Ecto neural progenitor cell (in vitro differentiated cells): Measurements from ENCODE around the gene MYBPHL.

ENCODE experiments used
- DNase-seq: peaks from one replicate; pipeline ENCODE4 v3.0.0-alpha.2; 2018; ENCODE audit warnings: low spot score

Gene MYBPHL

GRCh38 chr1:109279615-109280278, 27.1 kb downstream of the MYBPHL start:
- no peak for DNase-seq

DNA sequence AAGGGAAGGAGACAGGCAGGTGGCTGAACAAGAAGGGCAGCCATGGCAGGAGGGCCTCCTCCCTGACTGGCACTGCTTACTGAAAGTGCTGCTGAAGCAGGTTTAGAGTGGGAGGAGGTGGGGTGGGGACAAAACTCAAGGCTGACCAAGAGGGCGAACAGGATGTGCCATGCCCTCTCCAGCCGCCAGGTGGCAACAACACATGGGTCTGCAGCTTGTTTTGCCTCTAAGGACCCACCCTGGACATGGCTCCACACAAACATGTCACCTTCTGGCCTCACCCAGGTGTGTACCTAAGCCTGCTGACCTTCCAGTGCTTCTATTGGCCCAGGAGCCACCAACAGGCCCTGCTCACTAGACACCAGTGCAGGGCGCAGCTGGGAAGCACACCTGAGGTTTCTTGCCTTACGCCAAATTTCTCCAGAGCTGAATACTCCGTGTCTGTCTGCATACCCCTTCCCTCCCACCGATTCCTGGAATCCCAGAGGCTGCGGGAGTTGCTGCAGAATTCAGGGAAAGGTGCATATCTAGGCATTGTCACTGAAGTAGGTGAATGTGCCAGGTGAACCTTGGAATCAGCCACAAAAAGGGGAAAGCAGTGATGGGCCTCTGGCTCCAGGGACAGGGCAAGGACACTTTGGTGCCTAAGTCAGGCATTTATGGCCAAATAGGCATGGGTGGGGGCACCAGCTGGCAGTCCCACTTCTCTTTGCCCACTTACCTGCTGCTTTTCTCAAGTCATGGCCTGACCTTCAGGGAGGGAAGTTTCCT, 29.2 kb downstream of the MYBPHL start:
- DNase-seq = peak; percentile 86

DNA sequence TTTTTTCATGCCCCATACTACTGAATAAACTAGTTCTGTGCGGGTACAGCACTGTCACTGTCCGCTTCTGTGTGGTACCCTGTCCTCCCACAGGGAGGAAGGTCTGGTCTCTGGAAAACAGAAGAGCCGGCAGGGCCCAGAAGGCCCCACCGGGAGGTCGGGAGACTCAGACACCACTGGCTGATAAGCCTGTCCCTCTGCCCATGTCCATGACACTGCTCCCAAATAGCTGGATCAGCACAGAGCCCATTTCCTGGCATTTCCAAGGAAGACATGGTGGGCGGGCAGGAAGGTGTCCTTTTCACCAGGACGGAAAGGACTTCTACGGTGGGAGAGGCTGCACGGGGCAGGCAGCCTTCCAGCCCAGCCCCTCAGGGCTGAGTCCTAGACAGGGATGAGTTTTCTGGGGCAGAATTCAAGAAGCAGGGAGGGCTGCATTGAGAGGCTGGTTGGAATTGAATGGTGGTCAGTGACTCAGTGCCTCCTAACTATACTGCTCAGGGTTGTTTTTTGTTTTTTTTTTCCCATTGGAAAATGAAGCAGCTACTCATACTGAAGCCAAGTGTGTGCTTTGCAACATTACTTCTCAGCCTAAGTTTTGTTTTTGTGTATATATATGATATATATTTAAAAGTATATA, 31.0 kb downstream of the MYBPHL start:
- no peak for DNase-seq

GRCh38 chr1:109274533-109275476, 32.0 kb downstream of the MYBPHL start:
- peak; percentile 67 for DNase-seq

GRCh38 chr1:109273570-109274288, 33.1 kb downstream of the MYBPHL start:
- no peak for DNase-seq

GRCh38 chr1:109272831-109273547, 33.8 kb downstream of the MYBPHL start:
- no peak for DNase-seq

- no peak for DNase-seq
These were observed 34.6 kb downstream of the MYBPHL start for GRCh38 chr1:109272021-109272799.

DNA sequence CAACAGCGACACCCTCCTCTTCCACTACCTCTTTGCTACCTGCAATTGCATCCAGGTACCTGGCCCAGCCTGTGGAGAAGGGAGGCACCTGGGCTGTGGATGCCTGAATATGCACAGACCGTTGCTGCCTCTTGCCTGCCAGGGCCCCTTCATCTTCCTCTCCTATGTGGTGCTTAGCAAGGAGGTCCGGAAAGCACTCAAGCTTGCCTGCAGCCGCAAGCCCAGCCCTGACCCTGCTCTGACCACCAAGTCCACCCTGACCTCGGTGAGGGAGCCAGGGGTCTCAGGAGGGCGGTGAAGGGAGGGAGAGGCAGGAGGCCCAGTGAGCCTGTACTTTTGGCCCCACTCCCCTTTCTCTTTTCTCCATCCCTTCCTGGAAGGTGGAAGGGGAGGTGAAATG, 35.4 kb downstream of the MYBPHL start:
- DNase-seq = no peak

DNA sequence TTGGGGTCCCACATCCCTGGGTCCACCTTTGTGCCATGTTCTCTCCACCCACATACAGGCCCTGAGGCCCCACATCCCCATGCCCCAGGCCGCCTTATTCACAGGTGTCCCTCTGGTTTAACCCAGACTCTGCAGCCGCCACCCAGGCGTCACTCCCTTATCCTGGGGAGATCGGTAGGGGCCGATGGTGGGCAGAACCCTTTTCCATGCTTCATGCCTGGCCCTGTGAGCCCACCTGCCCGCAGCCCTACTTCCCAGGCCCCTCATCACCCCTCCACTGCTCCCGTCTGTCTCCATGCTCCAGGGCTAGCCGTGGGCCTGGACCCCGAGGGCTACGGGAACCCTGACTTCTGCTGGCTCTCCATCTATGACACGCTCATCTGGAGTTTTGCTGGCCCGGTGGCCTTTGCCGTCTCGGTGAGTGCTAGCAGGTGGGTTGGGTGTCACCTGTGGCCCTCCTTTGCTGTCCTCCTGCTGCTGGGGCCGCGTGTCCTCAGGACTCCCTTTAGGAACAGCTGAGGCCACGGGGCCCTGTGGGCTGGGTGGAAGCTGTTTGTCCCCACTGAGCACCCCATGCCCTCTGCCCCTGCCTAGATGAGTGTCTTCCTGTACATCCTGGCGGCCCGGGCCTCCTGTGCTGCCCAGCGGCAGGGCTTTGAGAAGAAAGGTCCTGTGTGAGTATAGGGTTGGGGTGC, 36.0 kb downstream of the MYBPHL start:
- no peak for DNase-seq

GRCh38 chr1:109269981-109270622, 36.7 kb downstream of the MYBPHL start:
- DNase-seq = no peak

DNA sequence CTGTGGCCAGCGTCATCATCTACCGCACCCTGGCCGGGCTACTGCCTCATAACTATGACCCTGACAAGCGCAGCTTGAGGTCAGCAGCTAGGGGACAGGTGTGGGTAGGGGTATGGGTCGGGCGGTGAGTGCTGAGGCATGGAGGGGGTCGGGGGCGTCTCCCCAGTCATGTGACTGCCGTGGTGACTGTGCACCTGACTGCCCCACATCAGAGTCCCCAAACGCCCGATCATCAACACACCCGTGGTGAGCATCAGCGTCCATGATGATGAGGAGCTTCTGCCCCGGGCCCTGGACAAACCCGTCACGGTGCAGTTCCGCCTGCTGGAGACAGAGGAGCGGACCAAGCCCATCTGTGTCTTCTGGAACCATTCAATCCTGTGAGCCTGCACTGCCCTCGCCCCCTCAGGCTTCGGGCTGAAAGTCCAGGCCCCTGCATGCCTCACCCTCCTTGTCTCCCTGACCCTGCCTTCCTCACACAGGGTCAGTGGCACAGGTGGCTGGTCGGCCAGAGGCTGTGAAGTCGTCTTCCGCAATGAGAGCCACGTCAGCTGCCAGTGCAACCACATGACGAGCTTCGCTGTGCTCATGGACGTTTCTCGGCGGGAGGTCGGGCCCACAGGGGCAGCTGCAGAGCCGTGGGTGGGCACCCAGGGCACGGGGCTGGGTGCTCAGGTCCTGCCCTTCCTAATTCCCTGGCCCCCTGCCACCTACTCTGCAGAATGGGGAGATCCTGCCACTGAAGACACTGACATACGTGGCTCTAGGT, 37.4 kb downstream of the MYBPHL start:
- DNase-seq = no peak

- DNase-seq = no peak
These were observed 38.2 kb downstream of the MYBPHL start for GRCh38 chr1:109268431-109269211.

DNA sequence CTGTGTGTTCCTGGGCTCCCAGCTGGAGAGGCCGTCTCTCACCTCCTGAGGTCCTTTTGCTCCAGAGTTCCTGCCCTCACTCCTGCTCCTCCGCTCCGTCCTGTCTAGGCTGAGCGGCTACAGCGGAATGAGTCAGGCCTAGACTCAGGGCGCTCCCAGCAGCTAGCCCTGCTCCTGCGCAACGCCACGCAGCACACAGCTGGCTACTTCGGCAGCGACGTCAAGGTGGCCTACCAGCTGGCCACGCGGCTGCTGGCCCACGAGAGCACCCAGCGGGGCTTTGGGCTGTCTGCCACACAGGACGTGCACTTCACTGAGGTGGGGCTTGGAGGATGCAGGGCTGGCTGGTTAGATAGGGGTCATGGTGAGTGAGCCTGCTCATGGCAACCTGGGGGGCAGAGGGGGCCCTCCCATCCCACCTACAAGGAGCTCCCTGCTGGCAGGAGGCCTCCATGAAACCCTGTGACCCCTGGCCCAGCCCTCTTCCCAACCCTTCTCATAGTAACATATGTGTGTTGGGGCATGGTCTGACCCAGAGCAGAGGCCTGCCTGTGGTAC, 39.0 kb downstream of the MYBPHL start:
- DNase-seq = no peak

DNA sequence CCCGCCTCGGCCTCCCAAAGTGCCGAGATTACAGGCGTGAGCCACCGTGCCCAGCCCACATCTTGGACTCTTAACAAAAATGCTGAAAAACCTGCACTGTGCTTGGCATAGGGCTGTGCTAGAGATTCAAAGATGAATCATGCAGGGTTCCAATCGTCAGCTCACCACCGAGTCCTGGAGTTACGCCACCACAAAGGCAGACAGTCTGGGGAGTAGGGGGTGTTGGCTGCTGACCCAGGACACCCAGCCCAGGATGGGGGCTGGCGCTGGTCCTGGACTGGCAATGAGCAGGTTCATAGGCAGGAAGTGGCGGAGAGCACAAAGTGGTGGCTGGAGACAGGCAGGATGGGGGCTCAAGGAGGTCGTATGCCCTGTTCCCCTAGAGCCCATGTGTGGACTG, 39.8 kb downstream of the MYBPHL start:
- no peak for DNase-seq

- DNase-seq = no peak
These were observed 41.0 kb downstream of the MYBPHL start for GRCh38 chr1:109265741-109266330.

GRCh38 chr1:109265016-109265415, 41.8 kb downstream of the MYBPHL start:
- DNase-seq = no peak

GRCh38 chr1:109264379-109264755, 42.4 kb downstream of the MYBPHL start:
- no peak for DNase-seq
